HG02642 (cell line): ENCODE results near the gene SLC8A1.
"Not testable (repeated sequence)": the region's sequence is repeated elsewhere in the genome, so short reads cannot be mapped to it uniquely, and the experiment has no call there.

Experiments
- ATAC-seq: cut with Tn5 transposase; IDR thresholded peaks from one replicate; pipeline ENCODE4 v1.9.1; 2021; ENCODE audit warnings: mild to moderate bottlenecking; ENCODE audit not compliant: unreplicated experiment, poor library complexity

SLC8A1 gene

DNA sequence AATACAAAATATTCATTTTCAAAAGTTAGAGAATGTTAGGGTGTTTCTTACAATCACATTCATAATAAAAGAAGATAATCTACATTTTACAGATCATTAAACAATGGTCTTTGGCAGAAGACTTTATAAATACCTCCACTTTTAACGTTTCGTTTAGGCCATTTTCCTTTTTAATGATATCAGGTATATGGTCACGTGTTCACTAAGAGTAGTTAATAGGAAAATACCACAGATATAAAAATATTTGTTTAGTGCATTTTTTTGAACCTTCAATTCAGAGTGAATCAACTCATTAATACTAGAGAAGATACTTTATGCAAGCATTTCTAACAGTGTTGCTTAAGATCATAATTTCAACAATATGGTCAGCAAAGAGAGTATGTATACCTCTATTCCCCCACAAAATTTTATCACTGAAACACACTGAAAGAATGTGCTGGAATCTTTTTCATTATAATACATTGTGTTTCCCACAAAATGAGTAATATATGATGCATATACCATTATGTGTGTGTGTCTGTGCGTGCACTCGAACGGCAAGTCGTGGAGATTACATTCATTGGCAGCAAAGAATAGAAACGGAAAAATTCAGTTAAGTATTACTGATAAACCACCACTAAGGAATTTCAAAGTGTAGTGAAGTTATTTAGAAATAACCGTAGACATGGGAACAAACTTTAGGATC is 353.0 kb downstream of the SLC8A1 start:
- no peak for ATAC-seq

- ATAC-seq = no peak
Observed at GRCh38 chr2:40097691-40098385, 354.1 kb downstream of the SLC8A1 start.

GRCh38 chr2:40096360-40096759 is 355.5 kb downstream of the SLC8A1 start:
- ATAC-seq = no peak

- ATAC-seq = no peak
Observed at GRCh38 chr2:40095000-40095399, 356.9 kb downstream of the SLC8A1 start.

GRCh38 chr2:40094451-40094850 is 357.4 kb downstream of the SLC8A1 start:
- no peak for ATAC-seq

- no peak for ATAC-seq
Observed at GRCh38 chr2:40093021-40093675, 358.7 kb downstream of the SLC8A1 start.

GRCh38 chr2:40090044-40090443 is 361.8 kb downstream of the SLC8A1 start:
- ATAC-seq = no peak

DNA sequence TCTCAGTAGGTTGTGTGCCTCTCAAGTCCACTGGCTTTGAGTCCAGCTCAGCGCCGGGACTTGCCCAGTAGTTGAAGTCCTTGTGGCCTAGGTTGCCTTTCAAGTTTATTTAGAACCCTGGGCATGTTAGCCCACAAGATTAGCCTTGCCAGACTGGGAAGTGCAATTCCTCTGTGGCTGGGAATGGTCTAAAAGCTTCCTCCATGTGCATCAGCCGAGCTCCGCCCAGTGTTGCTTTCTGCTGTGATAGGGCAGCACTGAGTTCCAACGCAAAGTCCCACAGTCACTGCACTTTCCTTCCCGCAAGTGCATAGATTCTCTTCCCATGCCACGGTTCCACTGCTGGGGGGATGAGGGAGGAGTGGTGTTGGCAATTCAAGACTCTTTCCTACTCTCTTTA is 364.0 kb downstream of the SLC8A1 start:
- no peak for ATAC-seq

DNA sequence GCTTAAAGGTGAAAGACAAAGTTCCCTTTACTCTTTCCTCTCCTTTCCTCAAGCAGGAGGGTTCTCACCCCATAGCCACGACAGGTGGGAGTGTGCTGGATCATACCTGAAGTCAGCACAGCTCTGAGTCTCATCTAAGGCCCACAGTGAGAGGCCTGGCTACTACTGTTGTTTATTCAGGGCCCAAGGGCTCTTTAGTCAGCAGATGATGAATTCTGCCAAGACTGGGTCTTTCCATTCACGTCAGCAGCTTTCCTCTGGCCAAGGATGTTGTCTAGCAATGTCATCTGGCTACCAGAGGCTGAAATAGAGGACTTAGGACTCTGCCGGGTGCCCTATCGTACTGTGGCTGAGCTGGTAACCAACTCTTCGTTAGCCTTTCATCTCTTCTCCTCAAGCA is 364.5 kb downstream of the SLC8A1 start:
- ATAC-seq = no peak

DNA sequence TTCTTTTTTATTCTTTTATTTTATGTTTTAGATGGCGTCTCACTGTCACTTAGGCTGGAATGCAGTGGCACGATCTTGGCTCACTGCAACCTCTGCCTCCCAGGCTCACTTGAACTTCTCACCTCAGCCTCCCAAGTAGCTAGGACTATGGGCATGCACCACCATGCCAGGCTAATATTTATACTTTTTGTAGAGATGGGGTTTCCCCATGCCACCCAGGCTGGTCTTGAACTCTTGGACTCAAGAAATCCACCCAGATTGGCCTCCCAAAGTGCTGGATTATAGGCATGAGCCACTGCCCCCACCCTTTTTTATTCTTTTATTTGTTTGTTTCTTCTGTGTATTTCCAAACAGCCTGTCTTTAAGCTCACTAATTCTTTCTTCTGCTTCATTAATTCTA is 366.1 kb downstream of the SLC8A1 start:
- ATAC-seq = no peak

GRCh38 chr2:40073336-40073735 is 378.6 kb downstream of the SLC8A1 start:
- ATAC-seq = not testable (repeated sequence)

- no peak for ATAC-seq
Observed at GRCh38 chr2:40072442-40073232, 379.3 kb downstream of the SLC8A1 start.

DNA sequence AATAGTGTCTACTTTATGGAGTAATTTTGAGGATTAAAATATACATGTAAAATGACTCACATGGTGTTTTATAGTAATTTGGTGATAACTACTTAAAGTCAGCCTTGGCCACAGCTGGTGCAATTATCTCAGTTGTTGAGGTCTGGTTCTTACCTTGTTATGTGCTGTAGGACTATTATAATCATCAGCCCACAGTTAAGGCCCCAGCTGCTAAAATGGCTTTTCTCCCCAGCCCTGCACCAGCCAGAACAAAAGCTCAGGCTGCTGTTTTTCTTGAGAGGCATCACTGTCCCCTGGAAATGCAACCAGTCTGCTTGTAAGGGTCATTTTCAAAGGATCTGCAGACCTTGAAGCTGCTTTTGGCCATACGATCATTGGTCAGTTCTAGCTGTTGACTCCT is 389.5 kb downstream of the SLC8A1 start:
- no peak for ATAC-seq

DNA sequence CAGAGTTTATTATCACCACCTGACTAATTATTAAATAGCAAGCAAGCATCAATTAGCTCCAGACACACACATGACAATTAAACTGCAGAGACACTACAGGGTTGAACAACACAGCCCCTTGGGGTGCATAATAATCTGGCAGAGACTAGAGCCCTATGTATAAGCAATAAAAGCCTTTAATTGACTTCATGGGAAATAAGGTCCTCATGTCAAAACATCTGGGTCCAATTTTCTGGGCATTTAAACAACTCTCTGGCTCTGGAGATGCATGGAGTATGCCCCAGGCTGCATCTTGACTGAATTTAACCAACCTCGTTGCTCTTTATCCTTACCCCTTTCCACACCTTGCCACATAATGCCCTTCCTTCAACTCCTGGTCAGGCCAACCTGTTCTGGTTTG is 402.1 kb downstream of the SLC8A1 start:
- ATAC-seq = no peak

- no peak for ATAC-seq
Observed at GRCh38 chr2:40048506-40048905, 403.4 kb downstream of the SLC8A1 start.

DNA sequence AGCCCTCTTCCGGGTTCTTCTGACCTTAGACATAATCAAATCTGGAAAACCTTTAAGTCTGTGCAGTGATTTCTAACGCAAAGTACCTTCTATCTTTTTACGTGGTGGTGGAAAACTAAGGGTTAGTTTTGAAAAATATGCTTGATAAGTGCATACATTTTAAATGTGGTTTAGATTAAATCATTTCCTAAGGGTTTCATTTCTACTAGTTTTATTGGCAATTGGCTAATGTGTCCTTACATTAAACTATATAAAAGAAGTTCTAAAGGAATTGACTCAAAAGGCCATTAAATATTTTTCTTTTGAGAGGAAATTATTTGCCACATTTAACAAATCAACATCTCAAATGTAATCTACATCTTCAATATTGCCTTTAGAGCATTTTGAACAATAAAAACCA is 404.5 kb downstream of the SLC8A1 start:
- no peak for ATAC-seq
